Parathyroid adenoma (tissue), 2 donors: ENCODE measurements around the gene DNAH8.

Experiments
- H2AFZ ChIP-seq: fragments of 300-600 bp; sonication (generic); one replicate; pipeline ENCODE4 v1.7.0; 2017; ENCODE audit warnings: antibody characterized with exemption, mild to moderate bottlenecking
- H3K27ac ChIP-seq: fragments of 300-600 bp; sonication (generic); one replicate; pipeline ENCODE4 v1.7.0; 2017
- H3K27me3 ChIP-seq: fragments of 300-600 bp; sonication (generic); one replicate; pipeline ENCODE4 v1.7.0; 2017; ENCODE audit warnings: low read length; ENCODE audit not compliant: control insufficient read depth, insufficient read depth
- H3K36me3 ChIP-seq: fragments of 300-600 bp; sonication (generic); one replicate; pipeline ENCODE4 v1.7.0; 2017; ENCODE audit warnings: low read length; ENCODE audit not compliant: control insufficient read depth, insufficient read depth
- H3K4me1 ChIP-seq: fragments of 300-600 bp; sonication (generic); one replicate; pipeline ENCODE4 v1.7.0; 2017; ENCODE audit warnings: control low read depth
- H3K4me2 ChIP-seq: fragments of 300-600 bp; sonication (generic); one replicate; pipeline ENCODE4 v1.7.0; 2017; ENCODE audit warnings: low read length
- H3K4me3 ChIP-seq: fragments of 300-600 bp; sonication (generic); one replicate; pipeline ENCODE4 v1.7.0; 2017; ENCODE audit warnings: low read depth, low read length
- H3K79me2 ChIP-seq: fragments of 300-600 bp; sonication (generic); one replicate; pipeline ENCODE4 v1.7.0; 2017; ENCODE audit warnings: control low read depth
- H3K9ac ChIP-seq: fragments of 300-600 bp; sonication (generic); one replicate; pipeline ENCODE4 v1.7.0; 2017; ENCODE audit warnings: mild to moderate bottlenecking
- H3K9me3 ChIP-seq: fragments of 300-600 bp; sonication (generic); one replicate; pipeline ENCODE4 v1.7.0; 2017; ENCODE audit warnings: low read length; ENCODE audit not compliant: control insufficient read depth
- CTCF ChIP-seq: fragments of 300-600 bp; sonication (generic); IDR thresholded peaks from one replicate; pipeline ENCODE4 v1.7.0; 2017; ENCODE audit warnings: antibody characterized with exemption, mild to moderate bottlenecking
- donor health status: primary hyperparathyroidism.

Gene DNAH8

DNA sequence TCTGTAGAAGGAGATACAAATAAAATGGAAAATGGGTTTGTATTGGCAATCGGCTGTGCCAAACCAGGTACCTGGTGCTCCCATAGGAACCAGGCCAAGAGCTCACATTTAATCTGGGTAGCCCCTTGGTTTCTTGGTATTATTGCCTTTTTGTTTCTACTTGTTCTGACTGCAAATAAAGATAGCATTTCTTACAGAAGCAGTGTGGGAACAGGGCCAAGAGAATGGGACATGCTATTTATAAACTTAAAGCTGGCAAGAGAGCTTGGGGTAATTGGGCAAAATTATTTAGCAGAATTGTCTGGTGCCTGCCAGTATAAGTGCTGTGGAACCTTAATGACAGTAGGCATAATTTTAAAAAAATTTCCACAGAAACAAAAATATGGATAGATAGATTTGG, 219.9 kb downstream of the DNAH8 start:
- Histone ChIP-seq H3K79me2 (no peaks in the 10 kb centered on the region), H3K4me1 (no peaks in the 10 kb centered on the region), H3K9me3 (no peaks in the 10 kb centered on the region), H3K27me3 (no peaks in the 10 kb centered on the region), H3K4me3 (no peak overlapping the region), H3K36me3 (no peaks in the 10 kb centered on the region), H3K27ac (no peak overlapping the region), H3K9ac (no peak overlapping the region), H2AFZ (no peak overlapping the region), H3K4me2 (no peak overlapping the region)
- no peak for TF ChIP-seq CTCF

DNA sequence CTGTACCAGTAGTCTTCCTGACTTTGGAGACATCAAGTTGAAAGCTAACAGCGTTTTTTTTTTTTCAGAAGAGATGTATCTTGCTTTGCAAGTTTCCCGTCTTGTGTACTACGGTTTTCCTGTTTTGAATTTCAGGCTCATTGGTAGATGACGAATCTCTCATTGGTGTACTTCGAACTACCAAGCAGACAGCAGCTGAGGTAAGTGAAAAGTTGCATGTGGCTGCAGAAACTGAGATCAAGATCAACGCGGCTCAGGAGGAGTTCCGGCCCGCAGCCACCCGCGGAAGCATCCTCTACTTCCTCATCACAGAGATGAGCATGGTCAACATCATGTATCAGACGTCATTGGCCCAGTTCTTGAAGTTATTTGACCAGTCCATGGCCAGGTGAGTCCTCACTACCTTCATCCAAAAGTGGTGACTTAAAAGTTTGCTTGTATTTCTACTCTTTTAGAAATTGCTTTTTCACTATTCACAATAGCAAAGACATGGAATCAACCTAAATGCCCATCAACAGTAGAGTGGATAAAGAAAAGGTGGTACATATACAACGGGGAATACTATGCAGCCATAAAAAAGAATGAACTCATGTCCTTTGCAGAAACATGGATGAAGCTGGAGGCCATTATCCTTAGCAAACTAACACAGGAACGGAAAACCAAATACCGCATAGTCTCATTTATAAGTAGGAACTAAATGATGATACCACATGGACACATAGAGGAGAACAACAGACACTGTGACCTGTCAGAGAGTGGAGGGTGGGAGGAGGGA, 222.9 kb downstream of the DNAH8 start:
- H3K27me3 ChIP-seq: no peaks in the 10 kb centered on the region
- no peak overlapping the region for H2AFZ ChIP-seq
- H3K79me2 ChIP-seq: no peaks in the 10 kb centered on the region
- H3K4me1 ChIP-seq: no peaks in the 10 kb centered on the region
- no peaks in the 10 kb centered on the region for H3K9me3 ChIP-seq
- no peak overlapping the region for H3K4me3 ChIP-seq
- no peak overlapping the region for H3K4me2 ChIP-seq
- H3K36me3 ChIP-seq: no peaks in the 10 kb centered on the region
- H3K27ac ChIP-seq: no peak overlapping the region
- H3K9ac ChIP-seq: no peak overlapping the region
- TF ChIP-seq CTCF: no peak

DNA sequence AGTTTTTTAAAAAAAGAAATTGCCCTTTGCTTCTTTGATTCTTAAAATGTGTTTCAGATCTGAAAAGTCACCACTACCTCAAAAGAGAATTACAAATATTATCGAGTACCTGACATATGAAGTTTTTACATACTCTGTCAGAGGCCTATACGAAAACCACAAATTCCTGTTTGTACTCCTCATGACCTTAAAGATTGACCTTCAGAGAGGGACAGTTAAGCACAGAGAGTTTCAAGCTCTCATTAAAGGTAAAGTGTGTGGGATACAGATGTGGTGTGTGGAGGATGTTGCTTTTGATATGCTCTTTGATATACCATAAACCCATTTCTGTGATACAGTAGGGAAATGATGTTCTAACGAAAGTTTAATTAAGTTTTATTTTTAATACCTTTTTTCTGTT, 223.6 kb downstream of the DNAH8 start:
- H3K27ac ChIP-seq: no peak overlapping the region
- H3K27me3 ChIP-seq: no peaks in the 10 kb centered on the region
- no peak overlapping the region for H3K4me3 ChIP-seq
- H3K9me3 ChIP-seq: no peaks in the 10 kb centered on the region
- no peak overlapping the region for H2AFZ ChIP-seq
- H3K36me3 ChIP-seq: no peaks in the 10 kb centered on the region
- no peak overlapping the region for H3K4me2 ChIP-seq
- no peaks in the 10 kb centered on the region for H3K79me2 ChIP-seq
- no peaks in the 10 kb centered on the region for H3K4me1 ChIP-seq
- H3K9ac ChIP-seq: no peak overlapping the region
- no peak for TF ChIP-seq CTCF

- TF ChIP-seq CTCF: no peak
- no peaks in the 10 kb centered on the region for H3K36me3 ChIP-seq
- H3K4me1 ChIP-seq: no peaks in the 10 kb centered on the region
- H3K4me3 ChIP-seq: no peak overlapping the region
- H3K79me2 ChIP-seq: no peaks in the 10 kb centered on the region
- H3K9ac ChIP-seq: no peak overlapping the region
- H3K4me2 ChIP-seq: no peak overlapping the region
- H3K9me3 ChIP-seq: no peaks in the 10 kb centered on the region
- no peak overlapping the region for H2AFZ ChIP-seq
- no peaks in the 10 kb centered on the region for H3K27me3 ChIP-seq
- H3K27ac ChIP-seq: no peak overlapping the region
Measured at GRCh38 chr6:38942442-38942841, 227.3 kb downstream of the DNAH8 start.

DNA sequence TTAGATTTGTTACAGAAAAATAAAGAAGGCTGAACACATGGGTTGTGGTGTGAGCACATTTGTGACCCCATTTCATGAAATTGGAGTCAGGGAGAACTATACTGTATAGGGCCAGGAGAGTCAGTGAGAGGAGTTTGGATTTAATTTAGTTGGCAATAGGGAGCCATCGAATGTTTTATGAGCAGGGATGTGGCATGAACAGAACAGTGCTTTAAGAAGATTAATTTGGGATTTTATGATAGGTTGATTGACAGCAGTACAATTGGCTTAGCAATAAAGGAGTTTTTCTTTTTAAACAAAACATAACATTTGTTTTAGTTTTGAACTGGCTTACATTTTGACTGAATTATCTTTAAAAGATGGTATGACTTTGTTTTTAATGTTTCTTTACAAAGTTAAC, 227.9 kb downstream of the DNAH8 start:
- H3K4me1 ChIP-seq: no peaks in the 10 kb centered on the region

More for the DNA sequence above, 227.9 kb downstream of the DNAH8 start:
- Histone ChIP-seq H3K9ac (no peak overlapping the region), H3K79me2 (no peaks in the 10 kb centered on the region), H3K4me3 (no peak overlapping the region), H3K4me2 (no peak overlapping the region), H3K36me3 (no peaks in the 10 kb centered on the region), H3K9me3 (no peaks in the 10 kb centered on the region), H3K27me3 (no peaks in the 10 kb centered on the region), H2AFZ (no peak overlapping the region), H3K27ac (no peak overlapping the region)
- TF ChIP-seq CTCF: no peak
